Ishikawa (cell line): ENCODE measurements around the gene NOS1AP.

Experiments
- CEBPB ChIP-seq: IDR thresholded peaks from 2 replicates; pipeline ENCODE4 v1.6.1; 2012
- CREB1 ChIP-seq: IDR thresholded peaks from 2 replicates; pipeline ENCODE4 v1.6.1; 2012; ENCODE audit warnings: low read depth
- EGR1 ChIP-seq: IDR thresholded peaks from 2 replicates; pipeline ENCODE4 v1.6.1; 2012
- EP300 ChIP-seq: IDR thresholded peaks from 2 replicates; pipeline ENCODE4 v1.6.1; 2012; ENCODE audit warnings: borderline replicate concordance
- FOXM1 ChIP-seq: IDR thresholded peaks from 2 replicates; pipeline ENCODE4 v1.6.1; 2012; ENCODE audit warnings: low read depth, borderline replicate concordance
- MAX ChIP-seq: IDR thresholded peaks from 2 replicates; pipeline ENCODE4 v1.6.1; 2012
- NFIC ChIP-seq: IDR thresholded peaks from 2 replicates; pipeline ENCODE4 v1.6.1; 2012
- RAD21 ChIP-seq: IDR thresholded peaks from 2 replicates; pipeline ENCODE4 v1.6.1; 2012; ENCODE audit warnings: low read depth
- REST ChIP-seq: IDR thresholded peaks from 2 replicates; pipeline ENCODE4 v1.6.1; 2012; ENCODE audit warnings: low read depth, mild to moderate bottlenecking
- TAF1 ChIP-seq: IDR thresholded peaks from 2 replicates; pipeline ENCODE4 v1.6.1; 2012; ENCODE audit warnings: low read depth, mild to moderate bottlenecking
- TCF12 ChIP-seq: IDR thresholded peaks from 2 replicates; pipeline ENCODE4 v1.6.1; 2012; ENCODE audit warnings: low read depth
- TEAD4 ChIP-seq: IDR thresholded peaks from 2 replicates; pipeline ENCODE4 v1.6.1; 2012
- USF1 ChIP-seq: IDR thresholded peaks from 2 replicates; pipeline ENCODE4 v1.6.1; 2012
- YY1 ChIP-seq: IDR thresholded peaks from 2 replicates; pipeline ENCODE4 v1.6.1; 2012; ENCODE audit warnings: low read depth
- ZBTB7A ChIP-seq: IDR thresholded peaks from 2 replicates; pipeline ENCODE4 v1.6.1; 2012; ENCODE audit warnings: low read depth

The NOS1AP gene

GRCh38 chr1:162145966-162146696 lies 76.6 kb downstream of the NOS1AP start:
- no peak for TF ChIP-seq EGR1
- TF ChIP-seq TCF12 = no peak
- no peak for TF ChIP-seq USF1
- TF ChIP-seq CEBPB = no peak
- TF ChIP-seq FOXM1 = no peak
- no peak for TF ChIP-seq MAX
- TF ChIP-seq ZBTB7A = 0 out of 2 replicates have a peak, but pooled peaks have one; percentile 17
- TF ChIP-seq CREB1 = no peak
- TF ChIP-seq TAF1 = 0 out of 2 replicates have a peak, but pooled peaks have one; percentile 0
- no peak for TF ChIP-seq REST
- no peak for TF ChIP-seq YY1
- TF ChIP-seq RAD21 = no peak
- TF ChIP-seq NFIC = no peak; the same call in 1 of the 2 replicates
- no peak for TF ChIP-seq TEAD4
- TF ChIP-seq EP300 = peak; percentile 61; the same call in 1 of the 2 replicates

- TF ChIP-seq RAD21 (no peak), REST (no peak), CREB1 (no peak), TEAD4 (no peak), CEBPB (no peak), NFIC (peak; percentile 39; the same call in 1 of the 2 replicates)
These were observed 78.3 kb downstream of the NOS1AP start for GRCh38 chr1:162147760-162148159.

GRCh38 chr1:162150112-162150511 lies 80.6 kb downstream of the NOS1AP start:
- no peak for TF ChIP-seq USF1
- no peak for TF ChIP-seq FOXM1
- no peak for TF ChIP-seq YY1
- no peak for TF ChIP-seq ZBTB7A
- no peak for TF ChIP-seq NFIC
- no peak for TF ChIP-seq TCF12
- no peak for TF ChIP-seq CEBPB

GRCh38 chr1:162151900-162152829 lies 82.7 kb downstream of the NOS1AP start:
- no peak for TF ChIP-seq RAD21
- no peak for TF ChIP-seq ZBTB7A
- TF ChIP-seq REST = no peak
- TF ChIP-seq FOXM1 = no peak
- TF ChIP-seq TCF12 = no peak
- no peak for TF ChIP-seq MAX
- TF ChIP-seq CREB1 = no peak
- no peak for TF ChIP-seq EP300
- no peak for TF ChIP-seq EGR1
- TF ChIP-seq NFIC = no peak
- TF ChIP-seq TAF1 = no peak
- no peak for TF ChIP-seq USF1
- no peak for TF ChIP-seq YY1
- TF ChIP-seq CEBPB = no peak
- no peak for TF ChIP-seq TEAD4
